RWPE1 (cell line): ENCODE results near the gene HOXA9.

Source experiments
- CTCF ChIA-PET: fragments of 350-600 bp; sonication (Branson Sonifier 250); formaldehyde crosslinking; extraction: SDS; loops from one replicate; lab custom pipeline; 2021; lab: Yijun Ruan, JAX
- POLR2A ChIA-PET: fragments of 400-600 bp; formaldehyde crosslinking; extraction: SDS; loops from one replicate; lab custom pipeline; 2020; ENCODE audit warnings: antibody characterized with exemption; ENCODE audit not compliant: low non-redundant PET; lab: Yijun Ruan, JAX
- DNase-seq: peaks from one replicate; pipeline ENCODE4 v3.0.0; 2012; ENCODE audit warnings: low spot score
- H3K27ac ChIP-seq: fragments of 450-650 bp; 2 replicates; pipeline ENCODE4 v1.5.1; 2017
- TF ChIP-seq, protein P1 (sequence below): fragments of 450-650 bp; conservative IDR thresholded peaks from 2 replicates; pipeline ENCODE4 v1.5.1; 2017; ENCODE audit warnings: low read depth, mild to moderate bottlenecking

The HOXA9 gene

DNA sequence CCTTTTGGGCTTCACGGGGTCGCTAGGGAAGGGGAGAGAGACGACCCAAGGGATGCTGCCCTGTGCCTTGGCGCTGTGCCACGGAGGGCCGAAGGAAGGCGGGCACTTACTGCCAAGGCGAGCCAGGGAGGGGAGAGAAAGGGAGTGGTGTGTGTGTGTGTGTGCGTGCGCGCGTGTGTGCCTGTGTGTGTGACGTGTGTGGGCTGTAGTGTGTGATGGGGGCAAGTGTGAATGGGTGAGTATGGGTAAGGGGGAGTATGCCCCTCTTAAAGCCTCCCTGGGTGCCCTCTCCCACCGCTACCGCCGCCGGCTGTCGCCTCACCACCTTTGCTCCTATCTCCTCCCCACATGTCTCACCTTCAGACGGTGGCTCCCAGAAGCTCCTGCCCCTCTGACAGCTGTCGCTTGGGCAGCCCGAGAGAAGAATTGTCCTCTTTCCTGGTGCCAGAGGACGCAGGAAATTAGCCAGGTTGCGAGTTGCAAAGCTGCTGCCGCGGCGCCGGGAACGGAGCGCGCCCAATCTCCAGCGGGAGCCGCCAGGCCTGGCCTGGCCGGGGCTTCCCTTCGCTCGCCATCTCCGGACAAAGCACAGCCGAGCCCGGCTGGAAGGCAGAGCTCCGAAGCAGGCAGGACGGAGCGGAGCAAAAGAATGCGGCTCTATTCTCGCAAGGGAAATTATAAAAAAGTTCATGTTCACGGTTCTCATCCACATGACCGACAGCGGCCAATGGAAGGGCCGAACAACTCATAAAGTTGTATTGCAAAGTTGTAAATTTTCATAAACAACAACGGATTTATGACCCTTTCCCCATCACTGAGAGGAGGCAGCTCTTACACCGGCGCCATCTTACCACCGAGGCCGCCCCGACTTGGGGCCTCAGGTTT is 13.2 kb downstream of the HOXA9 start, which contains the start of gene HOXA3:
HOXA3 (minus strand) TSS at position 653 of the 885 bp plus-strand sequence. CDS start 41,943 bp downstream, outside the sequence.
- CTCF ChIA-PET = interaction anchor here (0.6 to 3.4 kb wide), 4 partner anchors 9 to 801 kb away, joined by 3 to 45 read pairs (median 5); no protein-coding TSS in a partner anchor
- peak within 1 kb of the TSS; percentile 92 for H3K27ac ChIP-seq
- no peak for DNase-seq
- POLR2A ChIA-PET = no interaction called here
- TF ChIP-seq, protein P1, sequence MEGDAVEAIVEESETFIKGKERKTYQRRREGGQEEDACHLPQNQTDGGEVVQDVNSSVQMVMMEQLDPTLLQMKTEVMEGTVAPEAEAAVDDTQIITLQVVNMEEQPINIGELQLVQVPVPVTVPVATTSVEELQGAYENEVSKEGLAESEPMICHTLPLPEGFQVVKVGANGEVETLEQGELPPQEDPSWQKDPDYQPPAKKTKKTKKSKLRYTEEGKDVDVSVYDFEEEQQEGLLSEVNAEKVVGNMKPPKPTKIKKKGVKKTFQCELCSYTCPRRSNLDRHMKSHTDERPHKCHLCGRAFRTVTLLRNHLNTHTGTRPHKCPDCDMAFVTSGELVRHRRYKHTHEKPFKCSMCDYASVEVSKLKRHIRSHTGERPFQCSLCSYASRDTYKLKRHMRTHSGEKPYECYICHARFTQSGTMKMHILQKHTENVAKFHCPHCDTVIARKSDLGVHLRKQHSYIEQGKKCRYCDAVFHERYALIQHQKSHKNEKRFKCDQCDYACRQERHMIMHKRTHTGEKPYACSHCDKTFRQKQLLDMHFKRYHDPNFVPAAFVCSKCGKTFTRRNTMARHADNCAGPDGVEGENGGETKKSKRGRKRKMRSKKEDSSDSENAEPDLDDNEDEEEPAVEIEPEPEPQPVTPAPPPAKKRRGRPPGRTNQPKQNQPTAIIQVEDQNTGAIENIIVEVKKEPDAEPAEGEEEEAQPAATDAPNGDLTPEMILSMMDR = no peak

GRCh38 chr7:27151341-27151930 is 13.9 kb downstream of the HOXA9 start:
- no peak for DNase-seq
- H3K27ac ChIP-seq = peak overlapping the region; percentile 92
- TF ChIP-seq, protein P1 = no peak
- ChIA-PET CTCF (interaction anchor here (0.5 to 3.4 kb wide), 9 partner anchors 8 to 1118 kb away, joined by 3 to 45 read pairs (median 4); partner anchors contain the start of gene HOXA10), POLR2A (no interaction called here)

- DNase-seq = peak; percentile 83
- TF ChIP-seq, protein P1 = peak; percentile 99
- H3K27ac ChIP-seq = peak overlapping the region; percentile 92
- ChIA-PET CTCF (interaction anchor here (0.5 to 3.4 kb wide), 16 partner anchors 8 to 1117 kb away, joined by 3 to 45 read pairs (median 3); partner anchors contain the start of genes HOXA10 and SKAP2), POLR2A (interaction anchor here (0.6 kb wide), 1 partner anchor 1271 kb away, joined by 3 read pairs; no protein-coding TSS in a partner anchor)
Measured at GRCh38 chr7:27150568-27151340, 14.6 kb downstream of the HOXA9 start.

- no peak for DNase-seq
- H3K27ac ChIP-seq = peak overlapping the region; percentile 92
- CTCF ChIA-PET = interaction anchor here (0.6 to 3.4 kb wide), 13 partner anchors 8 to 781 kb away, joined by 3 to 45 read pairs (median 4); partner anchors contain the start of genes HOXA10 and SKAP2
- POLR2A ChIA-PET = interaction anchor here (0.6 kb wide), 3 partner anchors 480 to 1270 kb away, joined by 3 to 4 read pairs (median 4); no protein-coding TSS in a partner anchor
- TF ChIP-seq, protein P1 = no peak
Measured at GRCh38 chr7:27149842-27150567, 15.3 kb downstream of the HOXA9 start.

DNA sequence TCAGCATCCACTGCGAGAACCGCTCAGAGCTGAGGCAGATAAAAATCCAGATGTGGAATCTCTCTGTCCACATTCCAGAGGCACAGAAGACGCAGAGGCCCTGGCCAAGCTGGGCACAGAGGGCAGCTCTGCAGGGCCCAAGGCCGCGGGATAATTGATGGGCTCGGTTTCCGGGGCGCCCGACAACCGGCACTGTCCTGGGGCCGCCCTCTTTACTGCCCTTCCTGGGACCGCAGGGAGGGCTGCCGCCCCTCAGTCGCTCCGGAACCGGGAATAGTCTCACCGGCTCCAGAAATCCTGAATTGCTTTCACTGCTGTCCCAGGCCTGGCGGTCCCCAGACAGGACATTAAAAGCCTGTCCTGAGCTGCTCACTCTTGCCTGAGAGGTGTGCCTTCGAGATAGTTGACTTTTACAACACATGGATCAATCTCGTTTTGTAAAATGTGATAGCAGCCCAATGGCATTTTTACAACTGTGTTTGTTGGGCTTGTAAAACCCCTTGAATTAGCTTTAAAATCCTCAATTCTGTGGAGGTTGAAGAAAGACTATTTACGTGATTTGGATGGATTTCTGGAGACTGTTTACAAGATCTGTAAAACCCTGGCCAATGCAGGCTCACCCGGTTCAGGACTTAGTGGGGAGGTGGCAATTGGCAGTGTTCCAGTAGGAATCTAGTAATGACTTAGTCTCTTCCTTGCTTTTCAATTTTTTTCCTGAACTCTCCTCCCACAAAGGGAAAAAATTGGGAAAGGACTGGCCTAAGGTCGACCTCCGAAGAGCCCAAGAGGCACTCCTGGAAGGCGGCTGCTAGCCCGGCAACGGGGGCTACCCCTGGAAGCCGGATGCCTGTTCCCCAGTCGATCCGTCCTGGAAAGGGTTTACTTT is 16.3 kb downstream of the HOXA9 start:
- no peak for DNase-seq
- H3K27ac ChIP-seq = peak overlapping the region; percentile 84

More for the DNA sequence above, 16.3 kb downstream of the HOXA9 start:
- TF ChIP-seq, protein P1 = no peak
- POLR2A ChIA-PET = interaction anchor here (0.6 to 0.8 kb wide), 3 partner anchors 13 to 1091 kb away, joined by 4 read pairs; no protein-coding TSS in a partner anchor
- CTCF ChIA-PET = interaction anchor here (0.8 to 3.4 kb wide), 5 partner anchors 12 to 23 kb away, joined by 3 to 45 read pairs (median 4); partner anchors contain the start of gene HOXA9
